ENCODE data around the gene COL1A2.

COL1A2 gene

DNA sequence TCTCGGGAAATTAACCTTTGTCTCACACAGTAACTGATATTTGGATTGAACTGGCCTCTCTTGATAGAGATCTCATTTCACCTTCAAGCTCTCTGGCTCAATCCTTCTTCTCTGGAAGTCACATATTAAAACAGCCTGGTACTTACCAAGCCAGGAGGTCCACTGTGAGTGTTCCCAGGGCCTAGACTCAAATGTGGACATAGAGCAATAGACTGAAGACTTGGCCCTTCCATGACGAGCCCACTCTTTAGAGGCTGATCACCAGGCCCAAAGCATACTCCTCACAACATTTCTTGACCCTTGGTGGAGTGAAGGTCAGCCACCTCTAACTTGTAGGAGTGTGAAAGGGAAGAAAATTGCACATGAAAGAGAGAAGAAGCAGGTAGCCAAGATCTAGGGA, 38.5 kb downstream of the COL1A2 start:
- Histone ChIP-seq H3K79me1 (ENCODE audit: low read depth, low read length) (no peaks in the 10 kb centered on the region), H3K27me3 (ENCODE audit: control insufficient read depth in 3 of 3, insufficient read depth in 3 of 3, low read depth in 1 of 3, low read length in 3 of 3) (no peaks in the 10 kb centered on the region), H3K14ac (ENCODE audit: low read length) (no peak overlapping the region), H3K4ac (ENCODE audit: low read length) (no peak overlapping the region), H3K4me2 (ENCODE audit: insufficient read depth, low read length, poor library complexity, severe bottlenecking) (no peak overlapping the region), H2AK5ac (ENCODE audit: low read depth, low read length) (no peak overlapping the region), H4K8ac (ENCODE audit: low read depth, low read length) (no peak overlapping the region), H2BK5ac (ENCODE audit: low read length) (no peak overlapping the region), H2BK15ac (ENCODE audit: low read length) (no peak overlapping the region), H2BK120ac (ENCODE audit: low read depth, low read length) (no peak overlapping the region), H2AFZ (ENCODE audit: low read length) (no peak overlapping the region), H4K91ac (ENCODE audit: low read depth, low read length, poor library complexity) (no peak overlapping the region), H3K4me3 (ENCODE audit: low read length in 2 of 2) (no peak overlapping the region), H3K9me3 (replicated peaks in 1 of 2; ENCODE audit: control insufficient read depth in 2 of 2, insufficient read depth in 1 of 2, low read depth in 1 of 2, low read length in 2 of 2) (no peaks in the 10 kb centered on the region), H3K27ac (replicated peaks; ENCODE audit: low read length) (no peak overlapping the region), H3K4me1 (ENCODE audit: control insufficient read depth in 2 of 2, insufficient read depth in 1 of 2, low read depth in 1 of 2, low read length in 2 of 2) (no peaks in the 10 kb centered on the region), H2BK12ac (ENCODE audit: low read length) (no peak overlapping the region), H3K18ac (ENCODE audit: low read length) (no peak overlapping the region), H3K23ac (ENCODE audit: low read depth, low read length, poor library complexity) (no peak overlapping the region), H3K36me3 (replicated peaks in 1 of 2; ENCODE audit: control insufficient read depth in 2 of 2, insufficient read depth in 2 of 2, low read length in 2 of 2) (peaks cover 0 to 3% of the 10 kb centered on the region in 2 donors), H3K9ac (ENCODE audit: low read depth, low read length, poor library complexity) (no peak overlapping the region)
- WGBS, 2 donors (ENCODE audit: extremely low coverage in 2 of 2, insufficient read length in 2 of 2, insufficient replicate concordance in 1 of 2), result no CpG with 5 or more reads among the region's 2 CpGs
- no peak for DNase-seq (ENCODE audit: low spot score)

DNA sequence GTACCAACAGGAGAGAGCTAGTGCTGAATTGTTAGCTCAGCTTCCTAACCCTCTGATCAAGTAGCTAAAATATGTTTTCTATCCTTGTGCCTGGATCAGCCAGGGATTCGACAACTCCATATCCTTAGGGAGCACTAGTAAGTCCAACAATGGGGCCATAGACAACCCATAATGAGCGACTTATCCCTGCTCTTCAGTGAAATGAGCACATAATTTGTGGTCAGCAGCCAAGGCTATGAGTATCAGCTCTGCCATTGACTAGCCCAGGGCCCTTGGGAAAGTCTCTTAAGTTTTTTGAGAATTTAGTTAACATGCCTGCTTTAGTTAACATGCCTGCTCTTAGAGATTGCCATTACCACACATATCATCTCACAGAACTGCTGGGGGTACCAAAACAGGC, 39.3 kb downstream of the COL1A2 start:
- Histone ChIP-seq H4K91ac (ENCODE audit: low read depth, low read length, poor library complexity) (no peak overlapping the region), H3K27me3 (ENCODE audit: control insufficient read depth in 3 of 3, insufficient read depth in 3 of 3, low read depth in 1 of 3, low read length in 3 of 3) (no peaks in the 10 kb centered on the region), H3K4ac (ENCODE audit: low read length) (no peak overlapping the region), H3K18ac (ENCODE audit: low read length) (no peak overlapping the region), H2AK5ac (ENCODE audit: low read depth, low read length) (no peak overlapping the region), H3K23ac (ENCODE audit: low read depth, low read length, poor library complexity) (no peak overlapping the region), H3K27ac (replicated peaks; ENCODE audit: low read length) (no peak overlapping the region), H4K8ac (ENCODE audit: low read depth, low read length) (no peak overlapping the region), H2BK12ac (ENCODE audit: low read length) (no peak overlapping the region), H3K9me3 (replicated peaks in 1 of 2; ENCODE audit: control insufficient read depth in 2 of 2, insufficient read depth in 1 of 2, low read depth in 1 of 2, low read length in 2 of 2) (no peaks in the 10 kb centered on the region), H2BK5ac (ENCODE audit: low read length) (no peak overlapping the region), H2BK15ac (ENCODE audit: low read length) (no peak overlapping the region), H3K4me3 (ENCODE audit: low read length in 2 of 2) (no peak overlapping the region), H3K14ac (ENCODE audit: low read length) (no peak overlapping the region), H3K9ac (ENCODE audit: low read depth, low read length, poor library complexity) (no peak overlapping the region), H3K4me2 (ENCODE audit: insufficient read depth, low read length, poor library complexity, severe bottlenecking) (no peak overlapping the region), H2BK120ac (ENCODE audit: low read depth, low read length) (no peak overlapping the region), H3K36me3 (replicated peaks in 1 of 2; ENCODE audit: control insufficient read depth in 2 of 2, insufficient read depth in 2 of 2, low read length in 2 of 2) (peaks cover 0 to 2% of the 10 kb centered on the region in 2 donors), H3K4me1 (ENCODE audit: control insufficient read depth in 2 of 2, insufficient read depth in 1 of 2, low read depth in 1 of 2, low read length in 2 of 2) (peaks cover 0 to 4% of the 10 kb centered on the region in 2 donors), H2AFZ (ENCODE audit: low read length) (no peak overlapping the region), H3K79me1 (ENCODE audit: low read depth, low read length) (no peaks in the 10 kb centered on the region)
- DNase-seq (ENCODE audit: low spot score), result no peak
- WGBS, 2 donors (ENCODE audit: extremely low coverage in 2 of 2, insufficient read length in 2 of 2, insufficient replicate concordance in 1 of 2), result no CpG with 5 or more reads among the region's 2 CpGs

DNA sequence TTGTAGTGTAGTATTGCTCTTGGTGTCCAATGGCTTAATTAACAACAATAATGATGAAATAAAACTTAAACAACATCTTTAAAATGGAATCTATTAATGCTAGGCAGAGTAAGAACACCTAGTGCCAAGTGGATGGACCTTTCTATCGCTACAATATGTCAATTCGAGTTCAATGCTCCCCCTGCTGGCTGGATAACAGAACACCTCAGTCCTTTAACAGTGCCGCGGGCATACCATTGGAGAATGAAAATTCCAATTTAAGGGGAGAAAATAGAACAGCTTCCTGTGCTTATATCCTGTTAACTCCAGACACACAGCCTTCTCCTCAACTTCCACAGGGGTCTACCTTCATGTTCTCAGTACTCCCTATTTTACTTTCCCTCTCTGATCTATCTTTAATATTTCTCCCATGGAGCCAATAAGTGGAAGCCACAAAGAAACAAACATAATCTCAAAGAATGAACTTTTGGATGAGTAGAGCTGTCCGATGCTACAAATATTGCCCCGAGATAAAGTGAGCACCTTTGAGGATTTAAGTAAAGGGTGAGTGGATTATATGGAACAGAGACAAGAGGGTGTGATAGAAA, 41.4 kb downstream of the COL1A2 start:
- H2AK5ac ChIP-seq (ENCODE audit: low read depth, low read length), result no peak overlapping the region

DNA sequence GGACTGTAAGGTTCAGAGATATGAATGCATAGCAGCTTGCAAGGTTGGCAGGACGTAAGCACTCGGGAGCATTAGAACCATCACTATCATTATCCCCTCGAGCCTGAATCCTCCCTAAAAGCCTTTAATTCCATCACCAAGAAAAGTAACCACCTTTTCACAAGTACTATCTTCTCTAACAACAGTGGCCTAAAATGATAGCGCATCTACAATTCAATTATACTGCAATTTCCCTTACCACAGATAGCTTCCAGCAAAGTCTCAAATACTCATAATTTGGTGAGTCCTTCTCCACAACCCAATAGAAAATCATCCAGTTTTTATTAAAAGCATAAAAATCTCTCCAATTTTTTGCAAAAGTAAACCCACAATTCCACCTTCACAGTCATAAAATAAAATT, 42.0 kb downstream of the COL1A2 start:
- H3K4me2 ChIP-seq (ENCODE audit: insufficient read depth, low read length, poor library complexity, severe bottlenecking), result no peak overlapping the region
- H3K4me3 ChIP-seq (ENCODE audit: low read length in 2 of 2), result no peak overlapping the region
- no peak overlapping the region for H2BK12ac ChIP-seq (ENCODE audit: low read length)
- H3K79me1 ChIP-seq (ENCODE audit: low read depth, low read length), result no peaks in the 10 kb centered on the region
- DNase-seq (ENCODE audit: low spot score), result no peak
- no peaks in the 10 kb centered on the region for H3K27me3 ChIP-seq (ENCODE audit: control insufficient read depth in 3 of 3, insufficient read depth in 3 of 3, low read depth in 1 of 3, low read length in 3 of 3)
- no peak overlapping the region for H4K8ac ChIP-seq (ENCODE audit: low read depth, low read length)
- no peaks in the 10 kb centered on the region for H3K36me3 ChIP-seq (replicated peaks in 1 of 2; ENCODE audit: control insufficient read depth in 2 of 2, insufficient read depth in 2 of 2, low read length in 2 of 2)
- no CpG with 5 or more reads among the region's 4 CpGs for WGBS, 2 donors (ENCODE audit: extremely low coverage in 2 of 2, insufficient read length in 2 of 2, insufficient replicate concordance in 1 of 2)
- no peak overlapping the region for H2BK15ac ChIP-seq (ENCODE audit: low read length)
- no peak overlapping the region for H3K14ac ChIP-seq (ENCODE audit: low read length)
- no peak overlapping the region for H2AK5ac ChIP-seq (ENCODE audit: low read depth, low read length)
- H2BK5ac ChIP-seq (ENCODE audit: low read length), result no peak overlapping the region
- H3K9me3 ChIP-seq (replicated peaks in 1 of 2; ENCODE audit: control insufficient read depth in 2 of 2, insufficient read depth in 1 of 2, low read depth in 1 of 2, low read length in 2 of 2), result no peaks in the 10 kb centered on the region
- peaks cover 8 to 12% of the 10 kb centered on the region in 2 donors for H3K4me1 ChIP-seq (ENCODE audit: control insufficient read depth in 2 of 2, insufficient read depth in 1 of 2, low read depth in 1 of 2, low read length in 2 of 2)
- H3K18ac ChIP-seq (ENCODE audit: low read length), result no peak overlapping the region
- no peak overlapping the region for H3K9ac ChIP-seq (ENCODE audit: low read depth, low read length, poor library complexity)
- H2AFZ ChIP-seq (ENCODE audit: low read length), result no peak overlapping the region
- H2BK120ac ChIP-seq (ENCODE audit: low read depth, low read length), result no peak overlapping the region
- H3K4ac ChIP-seq (ENCODE audit: low read length), result no peak overlapping the region
- no peak overlapping the region for H3K23ac ChIP-seq (ENCODE audit: low read depth, low read length, poor library complexity)
- H3K27ac ChIP-seq (replicated peaks; ENCODE audit: low read length), result no peak overlapping the region
- H4K91ac ChIP-seq (ENCODE audit: low read depth, low read length, poor library complexity), result no peak overlapping the region

More for the DNA sequence above, 41.4 kb downstream of the COL1A2 start:
- Histone ChIP-seq H3K9me3 (replicated peaks in 1 of 2; ENCODE audit: control insufficient read depth in 2 of 2, insufficient read depth in 1 of 2, low read depth in 1 of 2, low read length in 2 of 2) (no peaks in the 10 kb centered on the region), H2AFZ (ENCODE audit: low read length) (peak overlapping the region; percentile 9), H4K8ac (ENCODE audit: low read depth, low read length) (no peak overlapping the region), H3K23ac (ENCODE audit: low read depth, low read length, poor library complexity) (no peak overlapping the region), H3K4me3 (ENCODE audit: low read length in 2 of 2) (no peak overlapping the region), H2BK120ac (ENCODE audit: low read depth, low read length) (no peak overlapping the region), H2BK15ac (ENCODE audit: low read length) (no peak overlapping the region), H3K4me1 (ENCODE audit: control insufficient read depth in 2 of 2, insufficient read depth in 1 of 2, low read depth in 1 of 2, low read length in 2 of 2) (peaks cover 8 to 12% of the 10 kb centered on the region in 2 donors), H3K9ac (ENCODE audit: low read depth, low read length, poor library complexity) (no peak overlapping the region), H3K4ac (ENCODE audit: low read length) (no peak overlapping the region), H4K91ac (ENCODE audit: low read depth, low read length, poor library complexity) (no peak overlapping the region), H3K36me3 (replicated peaks in 1 of 2; ENCODE audit: control insufficient read depth in 2 of 2, insufficient read depth in 2 of 2, low read length in 2 of 2) (no peaks in the 10 kb centered on the region), H3K14ac (ENCODE audit: low read length) (no peak overlapping the region), H2BK5ac (ENCODE audit: low read length) (no peak overlapping the region), H3K4me2 (ENCODE audit: insufficient read depth, low read length, poor library complexity, severe bottlenecking) (no peak overlapping the region), H3K79me1 (ENCODE audit: low read depth, low read length) (no peaks in the 10 kb centered on the region), H3K27ac (replicated peaks; ENCODE audit: low read length) (no peak overlapping the region), H2BK12ac (ENCODE audit: low read length) (no peak overlapping the region), H3K27me3 (ENCODE audit: control insufficient read depth in 3 of 3, insufficient read depth in 3 of 3, low read depth in 1 of 3, low read length in 3 of 3) (no peaks in the 10 kb centered on the region), H3K18ac (ENCODE audit: low read length) (no peak overlapping the region)
- DNase-seq (ENCODE audit: low spot score), result peak; percentile 56
- WGBS, 2 donors (ENCODE audit: extremely low coverage in 2 of 2, insufficient read length in 2 of 2, insufficient replicate concordance in 1 of 2), result no CpG with 5 or more reads among the region's 6 CpGs

Data from neuronal stem cell (in vitro differentiated cells).